Uterus (tissue), 2 donors: ENCODE measurements around the gene POU2F1.

Source experiments
- CTCF ChIP-seq, 4 experiments: fragments of 200-600 bp in 2 of 4; fragments of 450-650 bp in 2 of 4; sonication (generic) in 2 of 4; IDR thresholded peaks; one replicate each; pipeline ENCODE4 v1.5.1; 2016 to 2019; ENCODE audit warnings: antibody characterized with exemption in 4 of 4, mild to moderate bottlenecking in 2 of 4, moderate library complexity in 1 of 4
- POLR2A ChIP-seq, 2 donors: fragments of 450-650 bp; IDR thresholded peaks; one replicate each; pipeline ENCODE4 v1.6.1; 2016; ENCODE audit warnings: antibody characterized with exemption in 2 of 2, mild to moderate bottlenecking in 1 of 2, moderate library complexity in 1 of 2

DNA sequence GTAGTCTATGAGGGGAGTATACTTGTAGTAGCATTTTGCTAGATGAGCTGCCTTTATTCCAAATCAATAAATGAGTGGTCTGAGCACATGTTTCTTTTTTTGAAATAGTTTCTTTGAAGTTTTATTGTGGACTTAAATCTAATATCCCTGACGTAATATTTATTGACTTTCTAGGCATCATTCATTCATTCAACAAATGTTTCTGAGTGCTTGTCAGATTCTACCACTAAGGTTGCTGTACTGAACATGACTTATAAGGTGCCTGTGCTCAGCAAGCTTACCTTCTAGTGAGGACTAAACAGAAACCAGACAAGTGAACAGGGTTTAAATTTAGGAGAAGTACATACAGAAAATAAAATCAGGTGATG, 68.4 kb downstream of the POU2F1 start:
- TF ChIP-seq CTCF (IDR thresholded peaks at IDR 0.05), result no peak
- TF ChIP-seq POLR2A (IDR thresholded peaks at IDR 0.05), result no peak
